Measurements from ENCODE around the gene NGFR.
"Not testable (repeated sequence)": the region's sequence is repeated elsewhere in the genome, so short reads cannot be mapped to it uniquely, and the experiment has no call there.

The NGFR gene

GRCh38 chr17:49496183-49496866 lies 1.2 kb downstream of the NGFR start:
- peak; percentile 10 for DNase-seq (ENCODE audit: low read depth)

GRCh38 chr17:49496867-49497147 lies 1.7 kb downstream of the NGFR start:
- no peak for DNase-seq (ENCODE audit: low read depth)

- DNase-seq (ENCODE audit: low read depth), result no peak
Measured at GRCh38 chr17:49497148-49498028, 2.3 kb downstream of the NGFR start.

- no peak for DNase-seq (ENCODE audit: low read depth)
Measured at GRCh38 chr17:49498029-49498615, 3.0 kb downstream of the NGFR start.

DNA sequence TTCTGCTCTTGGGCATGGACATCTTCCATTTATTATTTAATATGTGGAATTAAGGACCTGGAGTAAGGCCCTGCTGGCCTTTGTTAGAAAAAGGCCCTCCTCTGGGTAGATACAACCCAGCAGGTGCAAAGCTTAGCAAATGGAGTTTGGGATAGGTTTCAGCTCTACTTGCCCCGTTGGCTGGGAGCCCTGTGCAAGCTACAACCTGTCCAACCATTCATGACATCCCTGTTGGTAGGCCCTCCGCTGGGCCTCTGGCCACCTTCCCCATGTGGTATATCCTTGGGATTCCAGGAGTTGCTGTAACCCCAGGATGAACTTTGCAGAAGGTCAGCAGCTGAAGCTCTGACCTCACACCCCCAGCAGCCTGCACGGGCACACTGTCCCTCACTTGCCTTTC lies 6.4 kb downstream of the NGFR start:
- no peak for DNase-seq (ENCODE audit: low read depth)

- no peak for DNase-seq (ENCODE audit: low read depth)
Measured at GRCh38 chr17:49502254-49502653, 7.2 kb downstream of the NGFR start.

DNA sequence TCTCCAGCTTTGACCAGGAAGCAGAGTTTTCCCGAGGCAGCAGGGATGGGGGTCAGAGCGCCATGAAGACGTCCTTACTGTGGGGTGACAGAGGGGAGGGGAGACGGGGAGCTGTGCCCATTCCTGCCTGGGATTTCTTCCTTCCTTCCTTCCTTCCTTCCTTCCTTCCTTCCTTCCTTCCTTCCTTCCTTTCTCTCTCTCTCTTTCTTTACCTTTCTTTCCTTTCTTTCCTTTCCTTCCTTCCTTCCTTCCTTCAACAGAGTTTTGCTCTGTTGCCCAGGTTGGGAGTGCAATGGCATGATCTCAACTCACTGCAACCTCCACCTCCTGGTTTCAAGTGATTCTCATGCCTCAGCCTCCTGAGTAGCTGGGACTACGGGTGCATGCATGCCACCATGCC lies 7.6 kb downstream of the NGFR start:
- not testable (repeated sequence) for DNase-seq (ENCODE audit: low read depth)

DNA sequence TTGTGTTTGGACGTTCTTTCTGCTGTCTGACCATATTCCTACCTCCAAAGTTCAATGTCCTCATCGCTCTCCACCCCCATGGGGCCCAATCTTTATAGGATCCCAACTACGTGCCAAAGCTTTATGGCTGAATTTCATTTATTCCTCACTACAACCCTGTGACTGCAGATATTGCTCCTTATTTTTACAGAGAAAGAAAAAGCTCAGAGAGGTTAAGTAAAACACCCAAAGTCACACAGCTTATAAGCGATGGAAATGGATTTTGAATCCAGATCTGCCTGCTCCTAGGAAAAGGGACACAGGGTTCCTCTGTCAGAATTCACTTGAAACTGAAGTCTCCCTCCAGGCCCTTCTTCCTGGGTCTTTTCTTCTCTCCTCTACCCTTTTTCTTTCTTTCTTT lies 9.3 kb downstream of the NGFR start:
- DNase-seq (ENCODE audit: low read depth), result no peak

- no peak for DNase-seq (ENCODE audit: low read depth)
Measured at GRCh38 chr17:49505854-49506253, 10.8 kb downstream of the NGFR start.

DNA sequence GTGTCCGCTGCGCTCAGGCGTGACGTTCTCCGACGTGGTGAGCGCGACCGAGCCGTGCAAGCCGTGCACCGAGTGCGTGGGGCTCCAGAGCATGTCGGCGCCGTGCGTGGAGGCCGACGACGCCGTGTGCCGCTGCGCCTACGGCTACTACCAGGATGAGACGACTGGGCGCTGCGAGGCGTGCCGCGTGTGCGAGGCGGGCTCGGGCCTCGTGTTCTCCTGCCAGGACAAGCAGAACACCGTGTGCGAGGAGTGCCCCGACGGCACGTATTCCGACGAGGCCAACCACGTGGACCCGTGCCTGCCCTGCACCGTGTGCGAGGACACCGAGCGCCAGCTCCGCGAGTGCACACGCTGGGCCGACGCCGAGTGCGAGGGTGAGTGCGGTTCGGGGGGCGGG lies 11.2 kb downstream of the NGFR start:
- no peak for DNase-seq (ENCODE audit: low read depth)

DNA sequence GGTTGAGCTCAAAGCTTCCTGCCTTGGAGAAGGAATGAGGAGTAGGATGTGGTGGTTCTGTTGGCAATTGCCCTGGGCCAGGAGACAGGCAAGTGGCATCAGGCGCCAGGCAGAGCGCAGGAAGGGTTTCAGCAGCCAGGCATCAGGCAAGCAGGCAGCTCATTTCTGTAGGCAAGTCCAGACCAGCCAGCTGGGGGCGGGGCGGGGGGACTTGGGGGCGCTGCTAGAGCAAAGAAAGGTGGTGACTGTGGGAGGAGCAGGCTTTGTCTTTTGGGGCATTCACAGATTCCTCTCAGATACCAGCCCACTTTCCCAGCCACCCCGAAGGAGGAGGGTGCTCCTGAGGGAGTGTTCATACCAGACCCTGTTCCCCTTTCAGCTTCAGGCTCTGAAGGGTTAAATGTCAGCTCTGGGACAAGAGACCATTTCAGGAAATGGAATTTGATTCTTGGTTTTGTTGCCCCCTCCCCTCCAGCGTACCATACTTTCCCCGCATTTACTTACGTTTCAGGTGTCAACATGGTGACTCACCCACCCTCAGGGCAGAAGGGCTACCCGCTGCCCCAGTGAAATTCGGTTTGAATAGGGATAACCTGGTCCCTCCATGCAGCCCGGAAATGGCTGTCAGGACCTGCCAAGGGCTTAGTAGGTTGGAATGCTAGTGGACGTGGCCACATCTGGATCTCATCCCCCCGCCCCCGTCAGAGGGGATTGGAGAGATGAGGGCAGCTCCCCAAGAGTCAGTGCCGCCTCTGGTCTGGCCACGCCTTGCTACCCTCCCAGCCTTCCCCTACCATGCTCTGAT lies 13.2 kb downstream of the NGFR start:
- DNase-seq (ENCODE audit: low read depth), result peak; percentile 12

GRCh38 chr17:49508866-49509587 lies 13.9 kb downstream of the NGFR start:
- no peak for DNase-seq (ENCODE audit: low read depth)

DNA sequence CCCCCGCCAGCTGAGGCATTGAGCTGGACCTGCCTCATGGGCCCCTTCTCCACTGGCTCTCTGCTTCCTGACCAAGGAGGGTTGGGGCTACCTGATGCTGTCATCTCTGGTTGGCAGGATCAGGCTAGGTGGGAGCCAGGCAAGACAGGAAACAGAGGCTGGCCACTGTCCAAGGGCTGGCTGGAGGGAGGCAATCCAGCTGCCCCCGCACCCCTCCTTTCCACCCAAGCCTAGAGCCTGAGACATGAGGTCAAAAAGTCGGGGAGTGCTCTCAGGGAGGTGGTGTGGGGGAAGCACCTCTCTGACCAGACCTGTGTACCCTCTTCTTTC lies 14.5 kb downstream of the NGFR start:
- no peak for DNase-seq (ENCODE audit: low read depth)

GRCh38 chr17:49510059-49510719 lies 15.1 kb downstream of the NGFR start:
- no peak for DNase-seq (ENCODE audit: low read depth)

DNA sequence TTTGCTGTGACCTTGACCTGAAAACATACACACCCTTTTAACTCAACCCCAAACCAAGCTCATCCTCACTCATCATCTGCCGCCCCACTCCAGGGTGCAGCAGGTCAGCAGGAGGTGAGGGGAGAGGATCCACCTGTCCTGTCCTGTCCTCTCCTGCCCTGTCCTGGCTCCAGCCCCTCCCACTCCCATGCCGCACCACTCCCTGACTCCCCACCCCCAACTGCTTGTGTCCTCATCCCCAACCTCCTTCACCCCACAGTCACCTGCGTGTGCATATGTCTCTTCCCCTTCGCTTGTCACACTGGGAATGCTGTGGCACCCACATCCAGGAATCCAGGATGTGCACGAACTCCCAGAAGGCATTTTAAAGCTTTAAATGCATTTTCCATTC lies 15.6 kb downstream of the NGFR start:
- DNase-seq (ENCODE audit: low read depth), result no peak

DNA sequence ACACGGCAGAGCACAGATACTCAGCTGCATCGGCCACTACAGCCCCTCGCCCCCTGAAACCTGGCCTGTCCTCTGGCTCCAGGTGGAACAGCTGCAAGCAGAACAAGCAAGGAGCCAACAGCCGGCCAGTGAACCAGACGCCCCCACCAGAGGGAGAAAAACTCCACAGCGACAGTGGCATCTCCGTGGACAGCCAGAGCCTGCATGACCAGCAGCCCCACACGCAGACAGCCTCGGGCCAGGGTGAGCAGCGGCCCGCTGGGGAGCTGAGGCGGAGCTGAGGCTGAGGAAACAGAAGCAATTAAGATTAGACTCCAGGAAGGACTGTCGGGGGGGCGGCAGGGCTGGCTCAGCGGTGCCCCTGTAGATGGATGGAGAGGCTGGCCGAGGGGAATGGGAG lies 16.7 kb downstream of the NGFR start:
- no peak for DNase-seq (ENCODE audit: low read depth)

DNA sequence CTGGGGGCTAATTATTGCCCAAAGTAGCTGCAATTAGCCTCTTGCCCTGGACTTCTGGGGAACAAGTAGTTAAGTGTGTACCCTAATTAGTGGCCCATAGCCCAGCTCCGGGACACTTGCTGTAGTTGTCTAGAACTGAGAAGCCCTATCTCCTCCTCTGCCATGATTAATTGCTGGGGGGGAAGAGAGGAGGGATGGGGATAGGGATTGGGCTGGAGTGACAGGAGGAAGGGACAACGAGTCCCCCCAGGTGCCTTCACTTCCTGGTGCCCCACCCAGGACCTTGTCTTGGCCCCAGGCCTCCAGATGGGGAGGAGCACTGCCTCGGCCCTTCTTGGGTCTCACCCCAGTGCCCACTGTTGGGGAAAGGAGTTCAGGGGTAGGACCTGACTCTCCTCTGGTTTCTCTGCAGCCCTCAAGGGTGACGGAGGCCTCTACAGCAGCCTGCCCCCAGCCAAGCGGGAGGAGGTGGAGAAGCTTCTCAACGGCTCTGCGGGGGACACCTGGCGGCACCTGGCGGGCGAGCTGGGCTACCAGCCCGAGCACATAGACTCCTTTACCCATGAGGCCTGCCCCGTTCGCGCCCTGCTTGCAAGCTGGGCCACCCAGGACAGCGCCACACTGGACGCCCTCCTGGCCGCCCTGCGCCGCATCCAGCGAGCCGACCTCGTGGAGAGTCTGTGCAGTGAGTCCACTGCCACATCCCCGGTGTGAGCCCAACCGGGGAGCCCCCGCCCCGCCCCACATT lies 17.4 kb downstream of the NGFR start:
- no peak for DNase-seq (ENCODE audit: low read depth)

- no peak for DNase-seq (ENCODE audit: low read depth)
Measured at GRCh38 chr17:49513044-49513395, 17.9 kb downstream of the NGFR start.

- DNase-seq (ENCODE audit: low read depth), result no peak
Measured at GRCh38 chr17:49513641-49514040, 18.5 kb downstream of the NGFR start.

- no peak for DNase-seq (ENCODE audit: low read depth)
Measured at GRCh38 chr17:49514071-49514721, 19.1 kb downstream of the NGFR start.

Measured in fibroblast of the conjunctiva (primary cell).